Measurements from ENCODE around the gene NRP2. TPM values are rescaled to one million over a fixed set of nuclear protein-coding genes. Genes with fewer than 3 reads are reported as not detected.

NRP2 gene
- total RNA-seq, 4 donors from 2014 or later = 4.9 to 22.4 (median 14.5) TPM

GRCh38 chr2:205700331-205701132 lies 18.2 kb downstream of the NRP2 start:
- DNase-seq = peak in 2 of 3 donors; percentile 45 to 60
- Histone ChIP-seq H3K36me3 (no peaks in the 10 kb centered on the region), H3K9me3 (no peaks in the 10 kb centered on the region), H3K27me3 (no peaks in the 10 kb centered on the region), H3K27ac (peak overlapping the region; percentile 7 to 80 (median 39)), H3K4me3 (no peak overlapping the region), H3K4me1 (peaks cover 0 to 50% (median 8%) of the 10 kb centered on the region in 4 donors)
- TF ChIP-seq POLR2A (IDR thresholded peaks at IDR 0.05) (no peak), CTCF (IDR thresholded peaks at IDR 0.05) (no peak)

GRCh38 chr2:205701509-205701908 lies 19.2 kb downstream of the NRP2 start:
- Histone ChIP-seq H3K4me1 (peaks cover 0 to 59% (median 8%) of the 10 kb centered on the region in 4 donors), H3K36me3 (no peaks in the 10 kb centered on the region), H3K27me3 (no peaks in the 10 kb centered on the region), H3K4me3 (no peak overlapping the region), H3K9me3 (no peaks in the 10 kb centered on the region), H3K27ac (peak overlapping the region in 1 of 4 donors; percentile 80)
- TF ChIP-seq CTCF (IDR thresholded peaks at IDR 0.05) (no peak), POLR2A (IDR thresholded peaks at IDR 0.05) (no peak)
- DNase-seq = no peak

GRCh38 chr2:205702576-205702975 lies 20.3 kb downstream of the NRP2 start:
- DNase-seq = no peak
- Histone ChIP-seq H3K27me3 (no peaks in the 10 kb centered on the region), H3K9me3 (no peaks in the 10 kb centered on the region), H3K4me1 (peaks cover 0 to 70% (median 8%) of the 10 kb centered on the region in 4 donors), H3K36me3 (no peaks in the 10 kb centered on the region), H3K27ac (peak overlapping the region in 1 of 4 donors; percentile 80), H3K4me3 (no peak overlapping the region)
- no peak for TF ChIP-seq CTCF (IDR thresholded peaks at IDR 0.05)
- TF ChIP-seq POLR2A (IDR thresholded peaks at IDR 0.05) = no peak

- H3K4me3 ChIP-seq = no peak overlapping the region
- no peaks in the 10 kb centered on the region for H3K36me3 ChIP-seq
- peaks cover 0 to 76% (median 8%) of the 10 kb centered on the region in 4 donors for H3K4me1 ChIP-seq
- no peaks in the 10 kb centered on the region for H3K27me3 ChIP-seq
- peak overlapping the region in 1 of 4 donors; percentile 80 for H3K27ac ChIP-seq
- DNase-seq = no peak
- no peak for TF ChIP-seq POLR2A (IDR thresholded peaks at IDR 0.05)
- TF ChIP-seq CTCF (IDR thresholded peaks at IDR 0.05) = no peak
- H3K9me3 ChIP-seq = no peaks in the 10 kb centered on the region
These were observed 21.3 kb downstream of the NRP2 start for GRCh38 chr2:205703471-205704126.

GRCh38 chr2:205704127-205704741 lies 21.9 kb downstream of the NRP2 start:
- no peaks in the 10 kb centered on the region for H3K36me3 ChIP-seq
- no peak for DNase-seq
- TF ChIP-seq POLR2A (IDR thresholded peaks at IDR 0.05) (no peak), CTCF (IDR thresholded peaks at IDR 0.05) (no peak)
- H3K4me3 ChIP-seq = no peak overlapping the region
- H3K9me3 ChIP-seq = no peaks in the 10 kb centered on the region
- H3K4me1 ChIP-seq = peaks cover 0 to 69% (median 8%) of the 10 kb centered on the region in 4 donors
- peak overlapping the region in 2 of 4 donors; percentile 17 to 80 for H3K27ac ChIP-seq
- no peaks in the 10 kb centered on the region for H3K27me3 ChIP-seq

All from Peyer's patch (tissue), 4 donors.